WTC11 (cell line): ENCODE measurements around the gene PAPPA2. TPM values are rescaled to one million over a fixed set of nuclear protein-coding genes. Genes with fewer than 3 reads are reported as not detected.

Experiments
- ATAC-seq: fragments of 200-7000 bp; cut with Tn5 transposase; 2 replicates; pipeline ENCODE4 v1.10.0; 2021; ENCODE audit warnings: mild to moderate bottlenecking, moderate library complexity
- CTCF ChIA-PET: fragments of 300-600 bp; sonication (Branson Sonifier 250); formaldehyde crosslinking; loops from one replicate; lab custom pipeline; 2021; ENCODE audit warnings: antibody characterized with exemption; lab: Charles Lee
- POLR2A ChIA-PET: fragments of 350-600 bp; sonication (Branson Sonifier 250); formaldehyde crosslinking; loops from one replicate; lab custom pipeline; 2021; ENCODE audit warnings: antibody characterized with exemption; lab: Charles Lee
- DNase-seq: peaks from one replicate; pipeline ENCODE4 v3.0.0; 2021; ENCODE audit warnings: low spot score
- H3K27ac Mint-ChIP-seq: 2 replicates; pipeline ENCODE4 v1.8.0; 2021; ENCODE audit warnings: mixed read lengths
- H3K27me3 Mint-ChIP-seq: 2 replicates; pipeline ENCODE4 v1.8.0; 2021; ENCODE audit warnings: low read depth, mild to moderate bottlenecking, moderate library complexity, mixed read lengths
- H3K36me3 Mint-ChIP-seq: 2 replicates; pipeline ENCODE4 v1.8.0; 2021; ENCODE audit warnings: mixed read lengths
- H3K4me1 Mint-ChIP-seq: 2 replicates; pipeline ENCODE4 v1.8.0; 2022; ENCODE audit warnings: mixed read lengths
- H3K4me3 Mint-ChIP-seq: 2 replicates; pipeline ENCODE4 v1.8.0; 2021; ENCODE audit warnings: mild to moderate bottlenecking, moderate library complexity, mixed read lengths
- H3K9me3 Mint-ChIP-seq: 2 replicates; pipeline ENCODE4 v1.8.0; 2021; ENCODE audit warnings: mixed read lengths
- AFF4 ChIP-seq: sonication (generic); formaldehyde crosslinking; IDR thresholded peaks from 2 replicates; pipeline ENCODE4 v1.8.1; 2023; ENCODE audit warnings: mild to moderate bottlenecking, missing genetic modification reagents, borderline replicate concordance
- ATF3 ChIP-seq: sonication (generic); formaldehyde crosslinking; conservative IDR thresholded peaks from 2 replicates; pipeline ENCODE4 v1.8.1; 2022; ENCODE audit warnings: mild to moderate bottlenecking, missing genetic modification reagents
- CREB1 ChIP-seq: sonication (generic); formaldehyde crosslinking; IDR thresholded peaks from 2 replicates; pipeline ENCODE4 v1.8.0; 2023; ENCODE audit warnings: mild to moderate bottlenecking, missing genetic modification reagents
- E2F4 ChIP-seq: sonication (generic); formaldehyde crosslinking; IDR thresholded peaks from 2 replicates; pipeline ENCODE4 v1.8.1; 2022; ENCODE audit warnings: low read depth, mild to moderate bottlenecking, moderate library complexity, missing genetic modification reagents, borderline replicate concordance
- E2F5 ChIP-seq: sonication (generic); formaldehyde crosslinking; IDR thresholded peaks from 2 replicates; pipeline ENCODE4 v1.8.1; 2022; ENCODE audit warnings: mild to moderate bottlenecking, moderate library complexity, missing genetic modification reagents
- JUN ChIP-seq: sonication (generic); formaldehyde crosslinking; IDR thresholded peaks from 2 replicates; pipeline ENCODE4 v1.8.0; 2023; ENCODE audit warnings: mild to moderate bottlenecking, missing genetic modification reagents
- MAX ChIP-seq: sonication (generic); formaldehyde crosslinking; IDR thresholded peaks from 2 replicates; pipeline ENCODE4 v1.8.0; 2022; ENCODE audit warnings: mild to moderate bottlenecking, missing genetic modification reagents
- MLX ChIP-seq: sonication (generic); formaldehyde crosslinking; IDR thresholded peaks from 2 replicates; pipeline ENCODE4 v1.8.1; 2023; ENCODE audit warnings: mild to moderate bottlenecking, missing genetic modification reagents, moderate library complexity
- NR3C1 ChIP-seq: sonication (generic); formaldehyde crosslinking; conservative IDR thresholded peaks from 2 replicates; pipeline ENCODE4 v1.8.1; 2023; ENCODE audit warnings: low read depth, mild to moderate bottlenecking, missing genetic modification reagents
- STAT6 ChIP-seq: sonication (generic); formaldehyde crosslinking; conservative IDR thresholded peaks from 2 replicates; pipeline ENCODE4 v1.8.1; 2023; ENCODE audit warnings: mild to moderate bottlenecking, low read depth, missing genetic modification reagents, moderate library complexity
- TCF7 ChIP-seq: sonication (generic); formaldehyde crosslinking; IDR thresholded peaks from 2 replicates; pipeline ENCODE4 v1.8.0; 2022; ENCODE audit warnings: mild to moderate bottlenecking, low read depth, missing genetic modification reagents, moderate library complexity
- ZNF121 ChIP-seq: sonication (generic); formaldehyde crosslinking; IDR thresholded peaks from 2 replicates; pipeline ENCODE4 v1.8.0; 2023; ENCODE audit warnings: missing genetic modification reagents
- ZNF281 ChIP-seq: sonication (generic); formaldehyde crosslinking; IDR thresholded peaks from 2 replicates; pipeline ENCODE4 v1.8.0; 2023; ENCODE audit warnings: mild to moderate bottlenecking, missing genetic modification reagents
- ZNF671 ChIP-seq: fragments of 250-450 bp; sonication (Bioruptor Pico); IDR thresholded peaks from 2 replicates; pipeline ENCODE4 v1.8.0; 2021; ENCODE audit warnings: mild to moderate bottlenecking
- total RNA-seq: library from RNA; stranded (reverse); gene quantifications from 3 replicates; pipeline ENCODE4 v1.2.3, GENCODE V29; 2021

PAPPA2 gene
- total RNA-seq, 1 experiment from 2014 or later = 0.74 TPM

GRCh38 chr1:176795929-176796328, 333.0 kb downstream of the PAPPA2 start (continued):
- no peak for TF ChIP-seq STAT6 (CRISPR knock-in tag)

GRCh38 chr1:176796583-176796982, 333.6 kb downstream of the PAPPA2 start:
- Mint-ChIP-seq H3K27ac (no peak overlapping the region), H3K27me3 (no peaks in the 10 kb centered on the region), H3K4me1 (peaks cover 21% of the 10 kb centered on the region), H3K9me3 (no peaks in the 10 kb centered on the region), H3K4me3 (no peak overlapping the region), H3K36me3 (no peaks in the 10 kb centered on the region)
- DNase-seq = no peak
- TF ChIP-seq ATF3 (CRISPR knock-in tag) (no peak), E2F5 (CRISPR knock-in tag) (no peak), ZNF121 (CRISPR knock-in tag) (no peak), MLX (CRISPR knock-in tag) (no peak), AFF4 (no peak), JUN (CRISPR knock-in tag) (no peak), ZNF671 (no peak), CREB1 (CRISPR knock-in tag) (no peak), ZNF281 (CRISPR knock-in tag) (no peak), MAX (CRISPR knock-in tag) (no peak), TCF7 (CRISPR knock-in tag) (no peak), E2F4 (CRISPR knock-in tag) (no peak), NR3C1 (no peak)
- ChIA-PET POLR2A (no interaction called here), CTCF (no interaction called here)
- no peak for ATAC-seq
